ENCODE measurements around the gene RALGPS2. TPM values are rescaled to one million over a fixed set of nuclear protein-coding genes. Genes with fewer than 3 reads are reported as not detected.

RALGPS2 gene
- 13.5 and 16.5 TPM in 2 replicates for total RNA-seq (2014; rRNA removed; shearing (Covaris generic))

DNA sequence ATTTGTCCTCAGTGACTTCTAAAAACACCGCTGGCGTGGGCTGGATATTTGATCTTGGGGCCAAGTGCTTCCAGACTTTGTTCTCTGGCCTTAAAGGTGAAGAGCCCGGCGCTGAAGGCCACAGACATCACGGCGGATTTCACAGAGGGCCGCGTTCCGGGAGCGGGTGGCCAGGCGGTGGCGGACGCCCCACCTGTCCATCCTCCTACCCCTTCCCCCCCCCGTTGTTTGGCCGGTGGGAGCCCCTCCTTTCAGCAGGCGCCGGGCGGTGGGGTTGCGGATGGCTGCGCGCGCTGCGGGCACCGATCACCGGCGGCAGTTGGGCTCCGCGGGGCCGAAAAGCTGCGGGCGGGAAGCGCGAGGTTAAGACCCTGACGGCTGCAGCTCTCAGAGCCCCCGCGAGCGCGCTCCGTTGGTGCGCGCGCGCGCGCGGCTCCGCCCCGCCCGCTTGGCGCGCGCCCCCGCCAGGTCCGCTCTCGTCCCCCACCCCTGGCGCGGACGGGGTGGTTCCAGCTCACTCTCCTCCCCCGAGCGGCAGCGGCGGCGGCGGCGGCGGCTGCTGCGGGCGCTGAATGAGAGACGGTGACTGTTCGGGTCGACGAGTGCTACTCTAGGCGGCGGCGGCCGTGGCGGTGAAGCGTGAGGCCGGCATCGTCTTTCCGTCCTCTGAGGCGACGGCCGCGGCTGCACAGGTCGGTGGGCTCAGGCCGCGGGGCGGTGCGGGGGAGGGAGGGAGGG is at the start of gene RALGPS2:
RALGPS2 (plus strand) TSS at position 517 of the 738 bp plus-strand sequence. CDS start 51,521 bp downstream, outside the sequence.
- DNase-seq (ENCODE audit: low spot score): peak; percentile 62

DNA sequence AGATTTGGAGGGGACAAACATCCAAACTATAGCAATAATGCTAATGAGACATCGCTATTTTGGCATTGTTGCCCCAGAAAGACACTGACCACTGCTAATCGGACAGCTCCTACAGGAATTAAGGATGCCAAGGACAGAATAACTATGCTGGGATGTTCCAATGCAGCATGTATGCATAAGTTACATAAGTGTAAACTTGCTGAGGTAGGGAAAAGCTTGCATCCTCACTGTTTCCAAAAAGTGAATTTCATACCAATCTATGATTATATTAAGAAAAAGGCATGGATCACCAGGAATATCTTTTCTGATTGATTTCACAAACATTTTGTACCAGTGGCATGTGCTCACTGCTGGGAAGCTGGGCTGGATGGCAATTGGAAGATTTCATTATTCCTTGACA is 45.8 kb upstream of the RALGPS2 start:
- DNase-seq (ENCODE audit: low spot score): no peak

DNA sequence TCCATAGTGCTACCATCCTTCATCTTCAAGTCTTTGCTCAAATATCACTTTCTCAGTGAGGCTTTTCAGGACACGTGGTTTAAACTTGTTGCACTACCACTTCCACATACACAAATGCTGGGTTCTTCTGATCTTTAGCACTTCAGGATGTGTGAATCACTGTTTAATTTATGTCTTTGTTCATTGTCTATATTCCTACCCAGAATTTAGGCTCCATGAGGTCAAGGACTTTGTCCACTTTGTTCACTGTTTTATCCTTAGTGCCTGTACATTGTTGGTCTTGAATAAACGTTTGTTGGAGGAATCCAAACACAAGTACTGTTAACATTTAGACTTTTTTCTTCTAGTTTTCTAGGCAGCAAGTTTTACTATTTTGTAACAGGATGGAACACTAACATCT is 42.6 kb upstream of the RALGPS2 start:
- no peak for DNase-seq (ENCODE audit: low spot score)

DNA sequence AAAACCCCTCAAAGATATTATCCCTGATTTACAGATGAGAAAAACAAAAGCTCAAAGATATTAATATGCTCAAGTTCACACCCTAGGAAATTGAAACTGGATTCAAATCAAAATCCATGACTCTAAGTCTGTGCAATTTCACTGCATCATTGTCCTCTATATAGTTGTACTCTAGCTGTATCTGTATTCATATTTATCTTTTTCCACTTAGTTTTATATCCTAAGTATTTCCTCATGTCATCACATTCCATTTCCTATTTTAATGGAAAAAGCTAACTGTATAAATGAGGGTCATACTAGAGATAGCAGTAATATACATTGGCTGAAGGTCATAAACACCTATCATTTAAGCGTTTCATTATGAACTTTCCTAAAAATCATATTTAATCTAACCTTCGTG is 42.2 kb upstream of the RALGPS2 start:
- DNase-seq (ENCODE audit: low spot score): no peak

- DNase-seq (ENCODE audit: low spot score): no peak
Measured at GRCh38 chr1:178683291-178683690, 41.8 kb upstream of the RALGPS2 start.

DNA sequence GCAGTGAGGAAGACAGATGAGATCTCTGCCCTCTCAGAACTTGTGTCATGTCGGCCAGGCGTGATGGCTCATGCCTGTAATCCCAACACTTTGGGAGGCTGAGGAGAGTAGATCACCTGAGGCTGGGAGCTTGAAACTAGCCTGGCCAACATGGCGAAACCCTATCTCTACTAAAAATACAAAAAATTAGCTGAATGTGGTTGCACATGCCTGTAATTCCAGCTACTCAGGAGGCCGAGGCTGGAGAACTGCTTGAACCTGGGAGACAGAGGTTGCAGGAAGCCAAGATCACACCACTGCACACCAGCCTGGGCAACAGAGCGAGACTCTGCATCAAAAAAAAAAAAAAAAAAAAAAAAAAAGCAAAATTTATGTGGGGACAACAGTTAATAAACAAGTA is 40.9 kb upstream of the RALGPS2 start:
- no peak for DNase-seq (ENCODE audit: low spot score)

DNA sequence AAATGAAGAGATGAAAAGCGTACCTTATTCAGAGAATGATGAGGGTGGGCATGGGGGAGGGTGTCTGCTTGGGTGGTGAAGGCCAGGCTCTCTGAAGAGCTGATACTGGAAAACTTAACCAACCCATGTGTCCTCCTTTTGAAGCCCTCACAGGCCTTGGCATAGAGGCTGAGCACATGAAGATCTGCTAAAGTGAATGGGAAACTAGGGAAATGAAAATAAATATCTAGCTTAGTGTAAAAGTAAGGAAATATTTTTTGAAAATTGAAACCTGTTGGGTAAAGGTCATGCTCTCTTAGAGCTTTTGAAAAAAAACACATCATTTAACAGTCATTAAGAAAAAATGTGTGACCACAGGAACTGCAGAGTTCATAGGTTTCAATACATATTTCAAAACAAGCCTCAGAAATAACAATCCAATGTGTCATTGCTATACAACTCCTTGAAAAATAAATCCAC is 40.5 kb upstream of the RALGPS2 start:
- peak; percentile 90 for DNase-seq (ENCODE audit: low spot score)

DNA sequence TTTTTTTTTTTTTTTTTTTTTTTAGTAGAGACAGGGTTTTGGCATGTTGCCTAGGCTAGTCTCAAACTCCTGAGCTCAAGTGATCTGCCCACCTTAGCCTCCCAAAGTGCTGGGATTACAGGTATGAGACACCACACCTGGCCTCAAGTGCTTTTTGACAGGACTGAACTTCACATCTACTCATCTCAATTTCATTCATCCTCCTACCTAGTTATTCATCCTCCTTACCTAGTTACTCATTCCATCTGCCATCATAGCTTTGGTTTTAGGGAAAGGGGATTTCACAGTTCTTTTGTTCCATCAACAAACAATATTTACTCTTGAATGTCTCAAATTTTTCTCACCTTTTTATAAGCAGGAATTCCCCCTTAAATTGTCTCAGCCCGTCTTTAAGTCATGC is 38.6 kb upstream of the RALGPS2 start:
- no peak for DNase-seq (ENCODE audit: low spot score)

DNA sequence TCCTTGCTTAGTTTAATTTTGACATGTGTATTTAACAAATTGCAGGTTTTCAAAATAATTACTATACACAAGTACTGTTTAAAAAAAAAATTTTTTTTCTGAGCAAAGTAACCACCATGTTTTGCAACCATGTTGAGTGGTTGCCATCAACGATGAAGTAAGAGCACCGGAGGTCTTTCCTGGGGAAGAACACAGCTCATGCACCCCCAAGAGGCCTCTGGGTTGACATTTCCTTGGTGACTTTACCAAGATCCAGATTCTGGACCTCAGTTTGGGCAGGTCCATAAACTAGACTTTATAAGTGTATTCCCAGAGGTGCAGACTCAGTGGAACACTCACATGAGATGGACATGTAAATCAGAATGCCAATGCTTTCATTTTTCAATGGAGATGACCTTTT is 36.8 kb upstream of the RALGPS2 start:
- DNase-seq (ENCODE audit: low spot score): no peak

DNA sequence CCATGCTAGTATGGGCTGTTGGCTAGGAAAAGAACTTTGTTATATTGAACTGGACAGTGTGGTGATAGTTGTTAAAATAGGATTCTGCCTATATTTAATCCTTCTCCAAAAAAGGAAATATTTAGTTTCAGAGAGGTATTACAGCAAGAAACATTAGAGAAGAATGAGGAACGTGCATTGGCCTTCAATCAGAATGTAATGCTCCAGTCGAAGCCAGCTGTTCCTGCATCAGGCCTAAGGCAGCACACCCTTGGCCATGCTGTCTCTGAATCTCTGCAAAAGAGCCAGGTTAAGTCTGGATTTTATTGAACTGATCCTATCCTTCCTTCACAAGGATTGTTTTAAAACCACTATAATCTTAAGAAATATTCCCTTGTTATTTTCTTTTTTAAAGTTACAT is 35.3 kb upstream of the RALGPS2 start:
- DNase-seq (ENCODE audit: low spot score): no peak

DNA sequence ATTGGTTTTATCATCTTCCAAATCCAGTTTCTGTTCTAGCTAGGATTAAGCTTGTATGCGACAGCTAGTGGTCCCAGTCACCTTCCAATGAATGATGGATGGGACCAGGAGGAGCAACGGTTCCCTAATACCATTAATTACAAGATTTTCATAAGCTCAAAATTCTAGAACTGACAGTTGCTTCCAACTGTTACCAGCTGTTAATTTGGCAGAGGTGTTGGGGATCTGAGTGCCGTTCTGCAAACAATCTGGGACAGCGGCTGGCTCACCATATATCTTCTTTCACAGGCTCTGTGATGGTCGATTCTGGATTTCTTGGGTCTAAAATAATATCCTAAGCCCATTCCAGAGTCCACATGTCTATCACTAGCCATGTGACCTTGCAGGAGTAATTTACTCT is 34.5 kb upstream of the RALGPS2 start:
- no peak for DNase-seq (ENCODE audit: low spot score)

DNA sequence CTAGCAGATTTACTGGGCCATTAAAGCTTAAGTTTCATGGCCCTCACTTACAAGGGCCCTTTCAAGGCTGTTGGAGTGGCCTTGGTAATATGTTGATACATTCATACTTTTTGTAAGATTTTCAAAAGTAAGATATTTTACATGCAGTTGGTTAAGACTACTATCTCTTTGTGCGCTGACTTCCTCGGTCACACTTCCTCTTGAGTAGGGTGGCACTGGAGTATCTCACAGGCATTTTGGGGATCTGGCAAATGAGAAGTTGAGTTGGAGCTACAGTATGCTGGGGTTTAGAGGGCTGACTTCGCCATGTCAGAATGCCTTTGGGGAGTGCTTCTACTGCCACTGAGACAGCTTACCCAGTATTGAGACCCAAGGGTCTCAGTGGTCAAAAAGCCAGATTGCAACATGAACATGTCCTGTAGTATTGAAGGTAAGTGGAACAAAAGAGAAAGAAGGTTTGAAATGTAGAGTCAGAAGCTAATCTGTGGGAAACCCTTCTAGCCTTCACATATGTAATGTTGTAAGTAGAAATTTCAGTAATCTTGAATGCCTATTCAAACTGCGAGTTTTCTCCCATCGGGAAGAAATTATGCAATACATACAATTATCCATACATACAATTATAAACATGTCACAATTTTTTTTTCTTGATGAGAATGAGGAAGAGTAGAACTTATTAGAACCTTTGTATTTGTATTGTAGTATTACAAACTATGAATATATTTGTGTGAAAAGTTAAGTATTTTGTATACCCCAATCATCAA is 32.3 kb upstream of the RALGPS2 start:
- DNase-seq (ENCODE audit: low spot score): no peak

DNA sequence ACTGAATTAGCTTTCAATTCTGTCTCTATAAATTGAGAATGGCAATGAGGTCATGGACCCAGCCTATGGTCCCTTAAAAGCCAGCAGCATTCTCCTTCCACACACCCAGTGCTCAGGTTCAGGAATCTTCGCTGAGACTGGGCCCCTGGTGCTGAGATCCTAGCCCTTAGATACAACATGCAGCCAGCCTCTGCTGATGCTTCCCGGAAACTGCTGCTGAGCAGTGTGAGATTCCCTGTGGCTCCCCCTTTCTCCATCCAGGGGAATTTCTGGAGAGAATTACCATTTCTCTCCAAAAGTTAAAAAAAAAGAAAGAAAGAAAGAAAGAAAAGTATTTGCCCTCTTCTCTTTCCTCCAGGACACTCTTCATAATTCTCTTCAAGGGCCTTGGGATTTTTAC is 31.7 kb upstream of the RALGPS2 start:
- no peak for DNase-seq (ENCODE audit: low spot score)

GRCh38 chr1:178694923-178695525 is 30.0 kb upstream of the RALGPS2 start:
- DNase-seq (ENCODE audit: low spot score): no peak

- DNase-seq (ENCODE audit: low spot score): no peak
Measured at GRCh38 chr1:178702146-178702545, 22.9 kb upstream of the RALGPS2 start.

DNA sequence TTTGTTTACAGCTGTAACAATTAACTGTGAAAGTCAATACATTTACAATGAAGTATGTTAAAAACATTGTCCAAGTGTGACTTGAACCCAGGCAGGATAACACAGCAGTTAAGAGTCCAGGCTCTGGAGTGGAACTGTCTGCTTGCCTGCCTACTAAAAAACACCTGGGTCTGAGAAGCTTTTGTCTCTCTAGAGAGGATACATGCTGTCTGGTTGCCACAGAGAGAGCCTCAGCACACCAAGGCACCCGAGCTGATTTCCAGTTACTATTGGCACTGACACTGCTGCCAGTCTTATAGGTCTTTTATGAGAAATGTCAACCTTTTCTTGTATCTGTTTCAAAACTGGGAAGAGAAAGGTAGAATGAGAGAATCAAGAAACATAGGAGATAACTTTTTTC is 20.2 kb upstream of the RALGPS2 start:
- DNase-seq (ENCODE audit: low spot score): no peak

DNA sequence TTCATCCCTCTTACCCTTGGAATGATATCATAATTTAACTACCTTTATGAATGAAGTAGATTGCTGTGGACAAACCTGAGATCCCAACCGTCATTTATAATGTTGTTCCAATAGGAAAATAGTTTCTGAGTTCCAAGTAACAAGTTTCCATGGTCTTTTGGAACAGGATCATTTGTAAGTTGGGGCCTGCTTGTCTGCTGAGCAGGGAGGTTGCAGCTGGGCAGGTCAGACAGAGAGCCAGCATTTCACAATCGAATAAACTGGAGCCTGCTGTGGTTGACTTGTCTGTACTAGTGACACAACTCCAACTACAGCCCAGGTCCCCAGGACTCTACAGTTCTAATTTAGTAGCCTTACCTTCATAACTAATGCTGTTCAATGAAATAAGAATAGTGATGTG is 18.6 kb upstream of the RALGPS2 start:
- no peak for DNase-seq (ENCODE audit: low spot score)

DNA sequence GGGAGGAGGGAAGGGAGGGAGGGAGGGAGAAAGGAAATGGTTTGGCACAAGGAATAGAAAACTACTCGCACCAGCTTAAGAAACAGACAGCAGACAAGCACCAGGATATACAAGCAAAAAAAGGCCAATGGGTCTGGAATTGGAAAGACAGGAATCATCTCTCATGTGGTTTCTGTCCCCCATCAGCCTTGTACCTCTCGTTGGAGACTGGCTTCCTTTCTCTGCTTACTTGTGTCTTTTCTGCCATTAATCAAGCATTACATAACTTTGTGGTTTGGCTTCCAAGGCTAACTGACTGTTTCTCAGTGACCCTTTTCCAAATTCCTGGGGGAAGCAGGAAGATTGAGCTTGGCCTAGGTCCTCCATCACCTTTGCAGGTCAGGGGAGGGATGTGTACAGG is 11.8 kb upstream of the RALGPS2 start:
- peak; percentile 38 for DNase-seq (ENCODE audit: low spot score)

- DNase-seq (ENCODE audit: low spot score): no peak
Measured at GRCh38 chr1:178714453-178714852, 10.6 kb upstream of the RALGPS2 start.

GRCh38 chr1:178716111-178716510 is 8.9 kb upstream of the RALGPS2 start:
- DNase-seq (ENCODE audit: low spot score): no peak

DNA sequence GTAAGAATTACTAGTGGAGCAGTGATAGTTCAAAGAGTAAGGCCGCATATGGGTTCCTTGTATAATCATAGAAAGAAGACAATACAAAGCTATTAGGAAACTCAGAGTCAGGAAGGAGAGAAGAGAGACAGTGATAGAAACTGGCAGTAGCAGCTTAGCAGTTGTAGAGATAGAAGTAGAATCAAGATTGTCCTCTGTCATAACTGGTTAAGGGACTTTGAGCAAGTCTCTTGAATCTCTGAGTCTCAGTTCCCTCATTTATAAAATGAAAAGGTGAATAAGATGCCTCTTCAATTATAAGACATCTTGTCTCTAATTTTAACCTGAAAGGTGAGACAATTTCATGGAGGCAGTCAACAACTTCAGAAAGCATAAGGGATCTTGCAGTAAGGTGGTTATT is 6.5 kb upstream of the RALGPS2 start:
- DNase-seq (ENCODE audit: low spot score): no peak

GRCh38 chr1:178723546-178723945 is 1.5 kb upstream of the RALGPS2 start:
- no peak for DNase-seq (ENCODE audit: low spot score)

GRCh38 chr1:178724376-178724727 is 692 bp upstream of the RALGPS2 start:
- no peak for DNase-seq (ENCODE audit: low spot score)

Data from A172 (cell line).